GM12873 (cell line): ENCODE results near the gene MGST1.

ENCODE experiments used
- CTCF ChIP-seq: IDR thresholded peaks from 2 replicates; pipeline ENCODE4 v1.5.1; 2012; ENCODE audit warnings: low read depth, mild to moderate bottlenecking, moderate library complexity, low read length, control low read depth; ENCODE audit not compliant: insufficient read depth; ENCODE audit errors: missing control alignments

The MGST1 gene

GRCh38 chr12:16347391-16348298, at the start of gene MGST1:
TSS of gene MGST1 (plus strand) at chr12:16347645. CDS start at chr12:16354253, 6,608 bp downstream.
- TF ChIP-seq CTCF: no peak

- TF ChIP-seq CTCF: no peak
These were observed 48.0 kb upstream of the MGST1 start for GRCh38 chr12:16299403-16299802.

- TF ChIP-seq CTCF: no peak
These were observed 47.3 kb upstream of the MGST1 start for GRCh38 chr12:16300122-16300521.

GRCh38 chr12:16300736-16301135, 46.7 kb upstream of the MGST1 start:
- no peak for TF ChIP-seq CTCF

GRCh38 chr12:16303939-16304338, 43.5 kb upstream of the MGST1 start:
- no peak for TF ChIP-seq CTCF

GRCh38 chr12:16307856-16308475, 39.5 kb upstream of the MGST1 start:
- TF ChIP-seq CTCF: no peak

GRCh38 chr12:16310934-16311333, 36.5 kb upstream of the MGST1 start:
- no peak for TF ChIP-seq CTCF
